NB4 (cell line): Measurements from ENCODE around the gene ANKRD34A.

Experiments used
- POLR2A ChIP-seq: IDR thresholded peaks from 2 replicates; pipeline ENCODE4 v1.6.1; 2011; ENCODE audit warnings: mild to moderate bottlenecking; ENCODE audit not compliant: insufficient read length; ENCODE audit errors: extremely low read depth
- TF ChIP-seq, protein P1 (sequence below): IDR thresholded peaks from one replicate; pipeline ENCODE4 v1.5.1; 2012; ENCODE audit warnings: low read depth, low read length

DNA sequence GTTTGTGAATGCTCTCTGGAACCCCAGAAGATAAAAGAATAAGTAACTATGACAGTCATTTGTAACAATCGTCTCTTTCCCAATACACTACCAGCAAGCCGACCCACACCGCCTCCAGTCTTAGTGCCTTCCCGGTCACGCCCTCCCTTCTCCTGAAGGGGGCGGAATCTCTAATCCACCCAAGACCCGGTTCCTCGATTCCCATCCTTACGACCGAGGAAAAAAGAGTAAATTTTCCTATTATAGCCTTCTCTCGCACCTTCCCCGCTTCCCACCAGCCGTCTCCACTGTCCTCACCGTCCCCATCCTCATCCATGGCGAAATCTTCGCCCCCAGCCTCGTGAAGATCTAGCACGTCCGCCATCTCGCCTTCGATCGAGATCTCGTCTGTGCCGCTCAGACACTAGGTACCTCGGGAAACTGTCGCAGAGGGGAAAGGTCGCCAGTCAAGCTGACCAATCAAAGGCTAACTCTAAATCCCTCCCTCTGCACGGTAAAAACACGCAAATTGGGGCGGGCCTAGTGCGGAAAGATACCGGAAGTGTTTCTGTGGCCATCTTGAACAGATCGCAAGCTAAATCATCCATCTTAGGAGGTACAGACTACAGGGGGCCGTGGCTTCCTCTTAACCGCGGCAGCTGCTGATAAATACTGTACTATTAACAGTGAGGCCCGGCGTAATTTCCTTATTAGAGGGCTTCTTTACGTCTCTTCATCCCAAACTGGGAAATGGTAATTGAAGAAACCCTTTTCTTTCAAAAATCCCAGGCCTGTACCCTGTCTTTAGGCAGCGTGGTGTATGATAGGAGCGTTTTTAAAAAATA is 37.1 kb downstream of the ANKRD34A start, which contains the start of gene RBM8A:
- TF ChIP-seq POLR2A: peak; percentile 91
- TF ChIP-seq, protein P1, sequence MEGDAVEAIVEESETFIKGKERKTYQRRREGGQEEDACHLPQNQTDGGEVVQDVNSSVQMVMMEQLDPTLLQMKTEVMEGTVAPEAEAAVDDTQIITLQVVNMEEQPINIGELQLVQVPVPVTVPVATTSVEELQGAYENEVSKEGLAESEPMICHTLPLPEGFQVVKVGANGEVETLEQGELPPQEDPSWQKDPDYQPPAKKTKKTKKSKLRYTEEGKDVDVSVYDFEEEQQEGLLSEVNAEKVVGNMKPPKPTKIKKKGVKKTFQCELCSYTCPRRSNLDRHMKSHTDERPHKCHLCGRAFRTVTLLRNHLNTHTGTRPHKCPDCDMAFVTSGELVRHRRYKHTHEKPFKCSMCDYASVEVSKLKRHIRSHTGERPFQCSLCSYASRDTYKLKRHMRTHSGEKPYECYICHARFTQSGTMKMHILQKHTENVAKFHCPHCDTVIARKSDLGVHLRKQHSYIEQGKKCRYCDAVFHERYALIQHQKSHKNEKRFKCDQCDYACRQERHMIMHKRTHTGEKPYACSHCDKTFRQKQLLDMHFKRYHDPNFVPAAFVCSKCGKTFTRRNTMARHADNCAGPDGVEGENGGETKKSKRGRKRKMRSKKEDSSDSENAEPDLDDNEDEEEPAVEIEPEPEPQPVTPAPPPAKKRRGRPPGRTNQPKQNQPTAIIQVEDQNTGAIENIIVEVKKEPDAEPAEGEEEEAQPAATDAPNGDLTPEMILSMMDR: peak; percentile 66
